Spleen (tissue), 7 donors: Measurements from ENCODE around the gene ARHGEF1.
A peak's percentile ranks its signal among the peaks of the same experiment; 100 is the strongest.

Experiments
- POLR2A ChIP-seq, 3 donors: fragments of 450-650 bp; IDR thresholded peaks; one replicate each; pipeline ENCODE4 v1.5.1; 2017; ENCODE audit warnings: antibody characterized with exemption in 3 of 3, mild to moderate bottlenecking in 1 of 3
- POLR2AphosphoS5 ChIP-seq, 3 donors: sonication (generic); formaldehyde crosslinking; IDR thresholded peaks; one replicate each; pipeline ENCODE4 v1.5.1; 2017; ENCODE audit warnings: antibody characterized with exemption in 3 of 3
- TF ChIP-seq, protein P1 (sequence below), 11 experiments: fragments of 200-600 bp in 7 of 11; fragments of 450-650 bp in 4 of 11; sonication (generic) in 4 of 11; IDR thresholded peaks in 8 of 11; conservative IDR thresholded peaks in 3 of 11; 1 replicate in 7 of 11; 2 replicates in 4 of 11; pipeline versions ENCODE4 v1.4.0 to v1.8.0; 2016 to 2021; ENCODE audit warnings: antibody characterized with exemption in 11 of 11, inconsistent platforms in 4 of 11, mild to moderate bottlenecking in 1 of 11
- donor health status: DM: no; HTN: no; CAD: no; lungs with moderate emphysema.
- donor health status: DM: no; HTN: no; CAD: no.
- donor health status: DM: no; HTN: no; CAD: no.

DNA sequence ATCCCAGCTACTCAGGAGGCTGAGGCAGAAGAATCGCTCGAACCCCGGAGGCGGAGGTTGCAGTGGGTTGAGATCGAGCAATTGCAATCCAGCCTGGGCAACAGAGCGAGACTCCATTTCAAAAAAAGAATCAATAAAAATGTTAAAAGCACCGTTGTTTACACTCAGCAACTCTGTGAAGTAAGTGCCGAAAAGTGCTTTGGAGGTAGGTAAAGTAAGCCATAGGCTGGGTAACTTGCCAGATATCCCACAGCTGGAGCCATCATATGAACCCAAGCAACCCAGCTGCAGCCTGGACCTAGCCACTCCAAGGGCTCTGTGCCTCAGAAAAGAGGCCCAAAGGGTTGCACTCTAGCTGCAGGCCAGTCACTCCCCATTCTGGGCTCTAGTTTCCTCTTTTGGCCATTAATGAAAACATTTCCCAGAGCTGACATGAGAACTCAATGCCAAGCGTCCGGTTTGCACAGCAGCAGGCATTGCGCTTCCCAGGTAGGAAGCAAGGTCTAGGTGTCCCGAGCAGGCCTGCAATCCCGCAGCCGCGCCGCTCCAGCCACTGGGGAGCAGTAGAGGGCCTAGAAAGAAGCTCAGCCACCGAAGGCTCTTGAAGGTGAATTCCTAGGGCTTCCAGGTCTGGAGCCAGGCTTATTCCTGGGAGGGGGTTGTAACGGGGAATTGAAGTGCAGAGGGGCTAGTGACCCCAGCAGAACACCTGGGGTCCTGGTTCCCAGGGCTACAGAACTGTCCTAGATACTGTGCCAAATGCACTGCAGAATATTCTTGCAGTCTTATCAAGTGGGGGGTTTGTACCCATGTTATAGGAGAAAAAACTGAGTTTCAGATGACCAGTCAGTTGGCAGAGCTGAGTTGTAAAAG, 10.0 kb upstream of the ARHGEF1 start:
- TF ChIP-seq, protein P1, sequence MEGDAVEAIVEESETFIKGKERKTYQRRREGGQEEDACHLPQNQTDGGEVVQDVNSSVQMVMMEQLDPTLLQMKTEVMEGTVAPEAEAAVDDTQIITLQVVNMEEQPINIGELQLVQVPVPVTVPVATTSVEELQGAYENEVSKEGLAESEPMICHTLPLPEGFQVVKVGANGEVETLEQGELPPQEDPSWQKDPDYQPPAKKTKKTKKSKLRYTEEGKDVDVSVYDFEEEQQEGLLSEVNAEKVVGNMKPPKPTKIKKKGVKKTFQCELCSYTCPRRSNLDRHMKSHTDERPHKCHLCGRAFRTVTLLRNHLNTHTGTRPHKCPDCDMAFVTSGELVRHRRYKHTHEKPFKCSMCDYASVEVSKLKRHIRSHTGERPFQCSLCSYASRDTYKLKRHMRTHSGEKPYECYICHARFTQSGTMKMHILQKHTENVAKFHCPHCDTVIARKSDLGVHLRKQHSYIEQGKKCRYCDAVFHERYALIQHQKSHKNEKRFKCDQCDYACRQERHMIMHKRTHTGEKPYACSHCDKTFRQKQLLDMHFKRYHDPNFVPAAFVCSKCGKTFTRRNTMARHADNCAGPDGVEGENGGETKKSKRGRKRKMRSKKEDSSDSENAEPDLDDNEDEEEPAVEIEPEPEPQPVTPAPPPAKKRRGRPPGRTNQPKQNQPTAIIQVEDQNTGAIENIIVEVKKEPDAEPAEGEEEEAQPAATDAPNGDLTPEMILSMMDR (IDR thresholded peaks at IDR 0.05 in 8 of 11, conservative IDR thresholded peaks at IDR 0.05 in 3 of 11) = peak; percentile 58 to 86 (median 74)
- peak; percentile 72 to 83 (median 82) for TF ChIP-seq POLR2AphosphoS5 (IDR thresholded peaks at IDR 0.05)
- no peak for TF ChIP-seq POLR2A (IDR thresholded peaks at IDR 0.05)
